Lower leg skin (tissue), 3 donors: ENCODE data around the gene GPX4.

Source experiments
- CTCF ChIP-seq, 3 donors: fragments of 450-650 bp; IDR thresholded peaks; one replicate each; pipeline ENCODE4 v1.5.1; 2016; ENCODE audit warnings: antibody characterized with exemption in 3 of 3, mild to moderate bottlenecking in 3 of 3, moderate library complexity in 2 of 3
- POLR2A ChIP-seq, 2 donors: fragments of 450-650 bp; IDR thresholded peaks; one replicate each; pipeline ENCODE4 v1.6.1; 2016 to 2017; ENCODE audit warnings: antibody characterized with exemption in 2 of 2, mild to moderate bottlenecking in 1 of 2, moderate library complexity in 1 of 2

DNA sequence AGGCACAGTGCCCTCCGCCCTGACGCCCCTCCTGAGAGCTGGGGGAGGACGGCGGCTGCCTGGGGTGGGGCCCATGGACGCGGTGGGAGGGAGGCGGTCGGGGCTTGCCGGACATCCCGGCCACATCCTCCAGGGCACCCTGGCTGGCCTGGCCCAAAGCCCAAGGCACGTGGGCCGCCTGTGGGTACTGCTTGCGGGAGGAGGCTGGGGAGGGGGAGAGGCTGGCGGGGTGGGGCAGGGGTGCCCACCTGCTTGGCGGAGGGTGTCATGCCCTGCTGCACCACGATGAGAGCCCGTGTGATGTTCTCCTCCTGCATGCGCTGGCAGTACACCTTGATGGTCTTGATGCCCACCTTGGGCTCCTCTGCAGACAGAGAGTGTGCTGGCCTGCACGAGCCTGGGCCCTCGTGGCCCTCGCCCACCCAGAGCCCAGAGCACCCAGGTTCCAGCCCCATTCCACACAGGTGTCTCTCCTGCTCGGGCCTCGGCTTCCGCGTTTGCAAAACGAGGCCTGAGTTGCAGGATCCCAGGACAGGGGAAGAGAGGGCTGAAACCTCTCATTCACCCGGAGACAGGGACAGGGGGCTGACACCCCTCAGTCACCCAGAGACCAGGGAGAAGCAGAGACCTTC, 12.1 kb upstream of the GPX4 start:
- TF ChIP-seq CTCF (IDR thresholded peaks at IDR 0.05) (no peak), POLR2A (IDR thresholded peaks at IDR 0.05) (no peak)
